ENCODE results near the gene PHLPP1. TPM values are rescaled to one million over a fixed set of nuclear protein-coding genes. Genes with fewer than 3 reads are reported as not detected.

The PHLPP1 gene
- total RNA-seq, 2 donors from 2014 or later: 8.1 to 11.6 TPM

DNA sequence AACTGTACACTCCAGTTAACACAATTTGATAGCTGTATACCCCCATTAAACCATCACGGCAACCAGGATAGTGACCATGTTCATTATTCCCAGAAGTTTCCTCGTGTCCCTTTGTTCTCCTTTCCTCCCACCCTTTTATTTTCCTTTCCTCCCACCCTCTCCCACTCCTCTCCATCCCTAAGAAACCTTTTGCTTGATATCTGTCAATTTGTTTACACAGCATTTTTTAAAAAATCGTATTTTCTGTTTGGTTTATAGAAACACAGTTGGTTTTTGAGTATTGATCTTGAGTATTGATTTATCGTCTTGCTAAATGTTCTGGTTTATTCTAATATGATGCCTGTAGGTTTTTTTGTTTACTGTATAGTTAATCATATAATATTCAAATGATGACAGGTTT is 119.4 kb downstream of the PHLPP1 start:
- Histone ChIP-seq H3K36me3 (no peaks in the 10 kb centered on the region), H3K4me3 (no peak overlapping the region), H3K9me3 (no peaks in the 10 kb centered on the region), H3K4me1 (ENCODE audit: control insufficient read depth in 1 of 2, low read depth in 2 of 2) (peaks cover 0 to 7% of the 10 kb centered on the region in 2 donors), H3K27me3 (replicated peaks; ENCODE audit: insufficient read depth) (no peaks in the 10 kb centered on the region), H3K27ac (no peak overlapping the region)
- TF ChIP-seq CTCF (IDR thresholded peaks at IDR 0.05): no peak
- DNase-seq (ENCODE audit: low spot score) (no peak), ATAC-seq (ENCODE audit: insufficient number of reproducible peaks, low FRiP score, low read depth) (no peak)

DNA sequence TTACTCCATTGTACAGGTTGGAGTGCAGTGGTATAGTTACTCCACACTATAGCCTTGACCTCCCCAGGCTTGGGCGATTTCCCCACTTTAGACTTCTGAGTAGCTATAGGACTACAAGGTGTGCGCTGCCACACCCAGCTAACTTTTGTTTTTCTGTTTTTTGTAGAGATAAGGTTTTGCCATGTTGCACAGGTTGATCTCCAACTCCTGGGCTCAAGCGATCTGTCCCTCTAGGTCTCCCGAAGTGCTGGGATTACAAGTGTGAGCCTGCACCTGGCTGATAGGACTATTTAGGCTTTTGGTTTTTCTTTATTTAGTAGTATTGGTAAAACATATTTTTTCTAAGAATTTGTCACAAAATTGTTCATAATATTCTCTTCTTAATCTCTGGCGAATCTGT is 121.7 kb downstream of the PHLPP1 start:
- H3K27me3 ChIP-seq (replicated peaks; ENCODE audit: insufficient read depth): no peaks in the 10 kb centered on the region
- H3K4me3 ChIP-seq: no peak overlapping the region
- DNase-seq (ENCODE audit: low spot score) (no peak), ATAC-seq (ENCODE audit: insufficient number of reproducible peaks, low FRiP score, low read depth) (no peak)
- H3K4me1 ChIP-seq (ENCODE audit: control insufficient read depth in 1 of 2, low read depth in 2 of 2): peaks cover 0 to 4% of the 10 kb centered on the region in 2 donors
- no peaks in the 10 kb centered on the region for H3K36me3 ChIP-seq
- no peak overlapping the region for H3K27ac ChIP-seq
- H3K9me3 ChIP-seq: no peaks in the 10 kb centered on the region
- TF ChIP-seq CTCF (IDR thresholded peaks at IDR 0.05): no peak

GRCh38 chr18:62838475-62839098 is 123.2 kb downstream of the PHLPP1 start:
- TF ChIP-seq CTCF (IDR thresholded peaks at IDR 0.05): no peak
- Histone ChIP-seq H3K4me1 (ENCODE audit: control insufficient read depth in 1 of 2, low read depth in 2 of 2) (no peaks in the 10 kb centered on the region), H3K9me3 (no peaks in the 10 kb centered on the region)

GRCh38 chr18:62839874-62840713 is 124.8 kb downstream of the PHLPP1 start:
- ATAC-seq (ENCODE audit: insufficient number of reproducible peaks, low FRiP score, low read depth): no peak
- no peaks in the 10 kb centered on the region for H3K27me3 ChIP-seq (replicated peaks; ENCODE audit: insufficient read depth)

More at GRCh38 chr18:62838475-62839098, 123.2 kb downstream of the PHLPP1 start:
- no peaks in the 10 kb centered on the region for H3K36me3 ChIP-seq
- no peak for ATAC-seq (ENCODE audit: insufficient number of reproducible peaks, low FRiP score, low read depth)
- no peak overlapping the region for H3K27ac ChIP-seq
- no peak overlapping the region for H3K4me3 ChIP-seq
- no peak for DNase-seq (ENCODE audit: low spot score)
- H3K27me3 ChIP-seq (replicated peaks; ENCODE audit: insufficient read depth): no peaks in the 10 kb centered on the region

More at GRCh38 chr18:62839874-62840713, 124.8 kb downstream of the PHLPP1 start:
- Histone ChIP-seq H3K36me3 (no peaks in the 10 kb centered on the region), H3K27ac (no peak overlapping the region), H3K4me3 (no peak overlapping the region), H3K4me1 (ENCODE audit: control insufficient read depth in 1 of 2, low read depth in 2 of 2) (no peaks in the 10 kb centered on the region), H3K9me3 (no peaks in the 10 kb centered on the region)
- no peak for TF ChIP-seq CTCF (IDR thresholded peaks at IDR 0.05)
- DNase-seq (ENCODE audit: low spot score): no peak

Data from thoracic aorta (tissue), 2 donors.